Adrenal gland (tissue), 12 donors: ENCODE measurements around the gene CABP4. TPM values are rescaled to one million over a fixed set of nuclear protein-coding genes. Genes with fewer than 3 reads are reported as not detected.
A peak's percentile ranks its signal among the peaks of the same experiment; 100 is the strongest.

Experiments
- DNase-seq, 7 donors: peaks; one replicate each; pipeline ENCODE4 v3.0.0-alpha.2; 2019 to 2020
- H3K27ac ChIP-seq, 5 donors: fragments of 200-600 bp; sonication (generic) in 4 of 5; 1 replicate in 3 of 5; 2 replicates in 2 of 5; pipeline versions ENCODE4 v1.5.1 to v1.8.0; 2016 to 2020; ENCODE audit warnings: mild to moderate bottlenecking in 1 of 5
- H3K27me3 ChIP-seq: fragments of 200-600 bp; 2 replicates; pipeline ENCODE4 v1.8.0; 2021
- H3K36me3 ChIP-seq, 2 donors: fragments of 200-600 bp; replicated peaks in 1 of 2; 1 replicate in 1 of 2; 2 replicates in 1 of 2; pipeline versions ENCODE4 v1.5.1 to v1.8.0; 2018 to 2022
- H3K4me1 ChIP-seq, 2 donors: fragments of 200-600 bp; replicated peaks in 1 of 2; 1 replicate in 1 of 2; 2 replicates in 1 of 2; pipeline versions ENCODE4 v1.5.1 to v1.8.0; 2018 to 2021
- H3K4me3 ChIP-seq, 4 donors: fragments of 200-600 bp; sonication (generic) in 3 of 4; one replicate each; pipeline ENCODE4 v1.5.1; 2016 to 2018
- H3K9me3 ChIP-seq, 3 donors: fragments of 200-600 bp; sonication (generic) in 1 of 3; replicated peaks in 1 of 3; 1 replicate in 2 of 3; 2 replicates in 1 of 3; pipeline versions ENCODE4 v1.5.1 to v1.8.0; 2016 to 2021
- POLR2A ChIP-seq, 2 donors: fragments of 450-650 bp; IDR thresholded peaks; one replicate each; pipeline ENCODE4 v1.6.1; 2017; ENCODE audit warnings: antibody characterized with exemption in 2 of 2, mild to moderate bottlenecking in 2 of 2, moderate library complexity in 1 of 2
- WGBS, 4 donors: extraction: QIAGEN DNeasy Blood & Tissue Kit in 2 of 4; methylation state at CpG; one replicate each; pipeline versions ENCODE4 v1.1.5 to v1.1.7; 2013 to 2017; 5-methylcytosine and 5-hydroxymethylcytosine counted together
- intact Hi-C, 2 donors: fragments of 100-400 bp; cut with DNase I; formaldehyde crosslinking; loops; one replicate each; pipeline versions ENCODE4 v1.14.1 to v1.15.0; 2022 to 2023
- polyA plus RNA-seq, 3 donors: library from polyadenylated mRNA; stranded (reverse); fragments of 200-250 nt in 2 of 3; fragments of 350-450 nt in 1 of 3; fragmentation: Illumina TruSeq in 1 of 3; extraction: RNeasy Lipid Tissue Mini Kit (QIAGEN cat#74804) in 1 of 3; gene quantifications; one replicate each; pipeline ENCODE4 v1.2.3, GENCODE V29; 2013 to 2014
- total RNA-seq, 9 donors: library from RNA; depleted of rRNA in 4 of 9; stranded (reverse); fragments of >200 nt in 4 of 9; fragments of 120-200 nt in 1 of 9; fragmentation: NEBNext Ultra II Directional in 1 of 9; extraction: Animal tissue kit (Norgen Biotek cat#: 25700) in 1 of 9; gene quantifications; one replicate each; pipeline versions ENCODE4 v1.1.0 to v1.2.4, GENCODE V29; 2013 to 2023
- TF ChIP-seq, protein P1 (sequence below), 6 experiments: fragments of 450-650 bp in 4 of 6; fragments of 200-600 bp in 2 of 6; sonication (generic) in 1 of 6; IDR thresholded peaks; 1 replicate in 5 of 6; 2 replicates in 1 of 6; pipeline versions ENCODE4 v1.5.1 to v1.8.0; 2016 to 2021; ENCODE audit warnings: antibody characterized with exemption in 6 of 6, mild to moderate bottlenecking in 2 of 6, moderate library complexity in 1 of 6
- donor health status: healthy with polysubstance abuse.
- donor health status: Bipolar disorder and iron deficiency.
- donor health status: DM: yes; HTN: yes; CAD: no.
- donor health status: DM: no; HTN: no; CAD: no.
- donor health status: DM: no; HTN: no; CAD: no.
- donor health status: DM: yes; HTN: yes; CAD: no.

CABP4 gene
- total and polyA plus RNA-seq, 12 donors: 0.28 to 3.8 (median 1.5) TPM; not detected in 1

DNA sequence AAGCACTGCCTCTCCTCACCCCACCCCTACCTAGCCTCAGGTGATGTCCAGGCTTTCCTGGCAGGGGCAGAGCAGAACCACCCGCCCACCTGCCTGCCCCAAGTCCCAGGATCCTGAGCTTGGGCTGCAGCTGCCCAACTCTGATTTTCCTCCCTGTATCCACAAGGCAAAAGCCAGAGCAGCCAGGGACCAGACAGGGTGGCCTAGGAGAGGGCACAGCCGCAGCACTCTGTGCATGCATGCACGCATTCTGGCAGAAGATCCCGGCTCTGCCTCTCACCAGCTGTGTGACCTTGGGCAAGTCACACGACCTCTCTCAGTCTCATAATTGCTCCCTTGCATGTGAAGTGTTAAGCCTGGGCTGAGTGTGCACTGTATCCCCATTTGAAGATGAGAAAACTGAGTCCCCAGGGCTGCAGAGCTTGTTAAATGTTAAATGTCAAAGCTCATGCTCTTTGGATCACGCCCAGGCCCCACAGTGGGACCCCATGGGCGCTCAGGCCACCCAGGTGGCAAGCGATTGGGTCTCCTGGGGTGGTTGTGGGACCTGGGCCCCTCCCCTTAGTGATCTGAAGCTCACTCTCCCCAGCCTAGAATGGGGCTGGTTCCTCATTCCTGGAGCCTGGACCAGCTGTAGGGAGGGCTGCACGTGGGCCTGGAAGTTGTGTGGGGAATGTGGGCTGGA, 42.5 kb upstream of the CABP4 start:
- intact Hi-C loops: no loop called here
- Histone ChIP-seq H3K4me3 (no peak overlapping the region), H3K36me3 (no peaks in the 10 kb centered on the region), H3K27me3 (peaks cover 39% of the 10 kb centered on the region), H3K9me3 (no peaks in the 10 kb centered on the region), H3K4me1 (peaks cover 4 to 9% of the 10 kb centered on the region in 2 donors), H3K27ac (no peak overlapping the region)
- TF ChIP-seq POLR2A (IDR thresholded peaks at IDR 0.05): no peak
- TF ChIP-seq, protein P1, sequence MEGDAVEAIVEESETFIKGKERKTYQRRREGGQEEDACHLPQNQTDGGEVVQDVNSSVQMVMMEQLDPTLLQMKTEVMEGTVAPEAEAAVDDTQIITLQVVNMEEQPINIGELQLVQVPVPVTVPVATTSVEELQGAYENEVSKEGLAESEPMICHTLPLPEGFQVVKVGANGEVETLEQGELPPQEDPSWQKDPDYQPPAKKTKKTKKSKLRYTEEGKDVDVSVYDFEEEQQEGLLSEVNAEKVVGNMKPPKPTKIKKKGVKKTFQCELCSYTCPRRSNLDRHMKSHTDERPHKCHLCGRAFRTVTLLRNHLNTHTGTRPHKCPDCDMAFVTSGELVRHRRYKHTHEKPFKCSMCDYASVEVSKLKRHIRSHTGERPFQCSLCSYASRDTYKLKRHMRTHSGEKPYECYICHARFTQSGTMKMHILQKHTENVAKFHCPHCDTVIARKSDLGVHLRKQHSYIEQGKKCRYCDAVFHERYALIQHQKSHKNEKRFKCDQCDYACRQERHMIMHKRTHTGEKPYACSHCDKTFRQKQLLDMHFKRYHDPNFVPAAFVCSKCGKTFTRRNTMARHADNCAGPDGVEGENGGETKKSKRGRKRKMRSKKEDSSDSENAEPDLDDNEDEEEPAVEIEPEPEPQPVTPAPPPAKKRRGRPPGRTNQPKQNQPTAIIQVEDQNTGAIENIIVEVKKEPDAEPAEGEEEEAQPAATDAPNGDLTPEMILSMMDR (IDR thresholded peaks at IDR 0.05): no peak
- no peak for DNase-seq
- 49 to 63% (median 51%) methylated on average over 5 to 9 of the region's 9 CpGs for WGBS, 4 donors

DNA sequence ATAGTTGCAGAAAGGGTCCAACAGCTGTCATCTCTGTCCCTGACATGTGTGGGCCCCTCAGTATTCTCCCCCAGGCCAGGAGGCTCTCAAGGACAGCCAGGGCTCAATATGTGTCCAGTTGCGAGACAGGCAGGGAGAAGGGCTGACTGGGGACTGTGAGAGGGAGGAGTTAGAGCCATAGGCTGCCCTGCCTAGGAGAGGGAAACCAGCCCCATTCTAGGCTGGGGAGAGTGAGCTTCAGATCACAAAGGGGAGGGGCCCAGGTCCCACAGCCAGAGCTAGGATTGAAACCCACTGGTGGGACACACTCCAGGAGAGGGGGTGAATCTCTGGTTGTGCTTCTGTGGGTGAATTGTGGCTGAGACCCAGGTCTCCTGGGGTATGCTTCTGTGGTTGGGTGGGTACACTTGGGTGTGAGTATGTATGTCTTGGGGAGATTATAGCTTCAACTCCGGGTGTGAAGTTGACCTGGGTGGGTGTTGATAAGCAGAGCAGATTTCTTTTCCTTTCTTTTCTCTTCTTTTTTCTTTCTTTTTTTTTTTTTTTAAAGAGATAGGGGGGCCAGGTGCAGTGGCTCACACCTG, 41.8 kb upstream of the CABP4 start:
- Histone ChIP-seq H3K4me3 (no peak overlapping the region), H3K4me1 (peaks cover 4 to 9% of the 10 kb centered on the region in 2 donors), H3K27ac (no peak overlapping the region), H3K36me3 (no peaks in the 10 kb centered on the region), H3K27me3 (peaks cover 34% of the 10 kb centered on the region), H3K9me3 (no peaks in the 10 kb centered on the region)
- TF ChIP-seq, protein P1 (IDR thresholded peaks at IDR 0.05): no peak
- TF ChIP-seq POLR2A (IDR thresholded peaks at IDR 0.05): no peak
- DNase-seq: no peak
- intact Hi-C loops: no loop called here
- 41 to 76% (median 55%) methylated on average over 2 of the region's 2 CpGs for WGBS, 4 donors

DNA sequence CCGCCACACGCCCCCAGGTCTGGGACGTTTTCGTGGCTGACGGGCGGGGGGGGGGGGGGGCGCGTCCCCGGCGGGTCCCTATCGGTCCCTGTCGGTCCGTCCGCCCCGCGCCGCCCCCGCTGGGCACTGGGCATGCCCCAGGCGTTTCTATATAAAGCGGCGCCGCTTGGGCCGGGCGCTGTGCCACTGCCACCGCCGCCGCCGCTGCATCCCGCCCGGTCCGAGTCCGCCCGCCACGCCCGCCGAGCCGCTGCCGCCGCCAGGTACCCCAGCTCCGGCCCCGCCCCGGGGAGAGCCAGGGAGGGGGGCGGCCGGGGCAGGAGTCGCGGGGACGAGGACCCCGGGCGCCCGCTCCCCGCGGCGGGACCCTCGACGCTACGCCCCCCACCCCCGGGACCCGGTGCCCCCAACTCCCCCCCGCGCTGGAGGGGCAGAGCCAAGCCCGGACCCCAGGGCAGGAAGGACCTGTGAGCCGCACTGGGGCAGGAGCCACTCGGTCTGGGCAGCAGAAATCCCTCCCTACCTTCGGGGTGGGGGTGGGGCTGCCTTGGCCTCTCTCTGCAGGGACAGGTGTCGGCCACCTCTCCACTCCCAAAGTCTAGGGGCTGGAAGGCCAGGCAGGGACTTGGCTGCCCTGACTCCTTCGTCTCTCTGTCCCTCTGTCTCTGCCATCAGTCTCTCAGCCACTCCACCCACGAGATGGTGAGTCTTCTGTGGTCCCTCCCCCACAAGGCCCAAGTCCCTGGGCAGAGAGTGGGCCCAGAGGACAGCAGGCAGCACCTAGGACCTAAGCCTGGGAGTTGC, 39.5 kb upstream of the CABP4 start, which contains the start of gene CARNS1:
TSS of gene CARNS1 (plus strand) at position 178 of the 804 bp plus-strand sequence. CDS start at position 700, 522 bp downstream.
- no peak within 1 kb of the TSS for H3K27ac ChIP-seq
- H3K9me3 ChIP-seq: no peaks in the 10 kb centered on the region
- H3K4me3 ChIP-seq: peak within 1 kb of the TSS in 1 of 4 donors; percentile 38
- no peaks in the 10 kb centered on the region for H3K36me3 ChIP-seq
- intact Hi-C loops: no loop called here
- 5 to 32% (median 8%) methylated on average over 7 to 67 of the region's 67 CpGs for WGBS, 4 donors
- no peak for TF ChIP-seq POLR2A (IDR thresholded peaks at IDR 0.05)
- TF ChIP-seq, protein P1 (IDR thresholded peaks at IDR 0.05): no peak
- DNase-seq: no peak
- peaks cover 21% of the 10 kb centered on the region for H3K27me3 ChIP-seq
- peaks cover 10 to 16% of the 10 kb centered on the region in 2 donors for H3K4me1 ChIP-seq
